Suprapubic skin (tissue), 4 donors: ENCODE results near the gene LAMA5. TPM values are rescaled to one million over a fixed set of nuclear protein-coding genes. Genes with fewer than 3 reads are reported as not detected.

Experiments used
- DNase-seq, 2 donors: peaks; one replicate each; pipeline ENCODE4 v3.0.0-alpha.2; 2019; ENCODE audit warnings: low spot score in 2 of 2
- H3K27ac ChIP-seq: fragments of 200-600 bp; sonication (generic); one replicate; pipeline ENCODE4 v1.5.1; 2019
- H3K27me3 ChIP-seq: fragments of 200-600 bp; sonication (generic); one replicate; pipeline ENCODE4 v1.5.1; 2019
- H3K36me3 ChIP-seq: fragments of 200-600 bp; sonication (generic); one replicate; pipeline ENCODE4 v1.5.1; 2019
- H3K4me1 ChIP-seq: fragments of 200-600 bp; sonication (generic); one replicate; pipeline ENCODE4 v1.5.1; 2019
- H3K4me3 ChIP-seq: fragments of 200-600 bp; sonication (generic); one replicate; pipeline ENCODE4 v1.5.1; 2019; ENCODE audit warnings: mild to moderate bottlenecking
- H3K9me3 ChIP-seq: fragments of 200-600 bp; sonication (generic); one replicate; pipeline ENCODE4 v1.5.1; 2019
- EP300 ChIP-seq: sonication (generic); formaldehyde crosslinking; IDR thresholded peaks from one replicate; pipeline ENCODE4 v1.6.1; 2017; ENCODE audit warnings: antibody characterized with exemption
- POLR2A ChIP-seq, 2 donors: fragments of 450-650 bp; IDR thresholded peaks; one replicate each; pipeline ENCODE4 v1.6.1; 2017; ENCODE audit warnings: antibody characterized with exemption in 2 of 2, mild to moderate bottlenecking in 2 of 2, moderate library complexity in 2 of 2
- POLR2AphosphoS5 ChIP-seq, 3 donors: sonication (generic); formaldehyde crosslinking; IDR thresholded peaks; one replicate each; pipeline ENCODE4 v1.6.1; 2017; ENCODE audit warnings: antibody characterized with exemption in 3 of 3
- WGBS: methylation state at CpG from one replicate; pipeline ENCODE4 v1.1.5; 2018; 5-methylcytosine and 5-hydroxymethylcytosine counted together
- total RNA-seq, 4 donors: library from RNA; depleted of rRNA; stranded (reverse); fragments of >200 nt; gene quantifications; one replicate each; pipeline ENCODE4 v1.1.0, GENCODE V29; 2016
- TF ChIP-seq, protein P1 (sequence below), 2 donors: fragments of 200-600 bp in 1 of 2; fragments of 450-650 bp in 1 of 2; sonication (generic) in 1 of 2; IDR thresholded peaks; one replicate each; pipeline ENCODE4 v1.5.1; 2016 to 2019; ENCODE audit warnings: antibody characterized with exemption in 2 of 2, mild to moderate bottlenecking in 1 of 2, moderate library complexity in 1 of 2

LAMA5 gene
- total RNA-seq, 4 donors from 2014 or later = 200 to 623 (median 316) TPM

DNA sequence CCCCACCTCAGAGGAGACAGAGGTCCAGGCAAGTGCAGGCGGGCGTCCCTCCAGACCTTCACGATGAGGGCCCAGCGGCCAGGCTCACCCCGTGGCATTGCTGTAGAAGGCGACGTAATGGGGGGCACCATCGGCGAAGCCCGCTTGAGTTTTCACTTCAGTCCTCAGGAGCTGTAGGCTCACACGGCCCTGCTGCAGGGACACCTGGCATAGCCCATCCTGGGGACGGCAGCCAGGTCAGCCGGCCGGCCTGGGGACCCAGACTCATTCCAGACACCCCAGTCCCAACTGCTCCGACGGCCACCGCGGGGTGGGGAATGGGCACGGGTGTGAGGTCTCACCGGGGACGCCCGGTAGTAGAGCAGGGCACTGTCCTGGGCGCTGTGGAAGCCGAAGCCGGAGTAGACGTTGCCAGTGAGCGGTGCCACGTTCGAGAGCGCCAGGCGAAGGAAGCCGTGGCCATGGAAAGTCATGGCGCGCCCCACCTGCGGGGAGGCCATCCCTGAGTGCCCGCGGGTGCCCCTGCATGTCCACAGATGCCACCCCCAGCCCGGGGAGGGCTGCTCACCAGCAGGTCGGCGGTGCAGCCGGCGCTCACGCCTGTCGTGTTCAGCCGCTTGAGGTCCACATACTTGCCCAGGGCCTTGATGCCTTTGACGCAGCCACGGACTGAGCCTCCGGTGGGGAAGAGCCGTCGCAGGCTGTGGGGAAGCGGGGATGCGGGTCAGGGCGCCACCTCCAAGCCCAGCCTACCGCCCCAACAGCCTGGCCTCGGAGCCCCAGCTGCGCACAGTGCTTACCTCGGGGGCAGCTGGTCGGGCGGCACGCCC, 55.1 kb downstream of the LAMA5 start:
- Histone ChIP-seq H3K36me3 (peaks cover 92% of the 10 kb centered on the region), H3K4me3 (no peak overlapping the region), H3K4me1 (peaks cover 22% of the 10 kb centered on the region), H3K27me3 (no peaks in the 10 kb centered on the region), H3K27ac (no peak overlapping the region), H3K9me3 (no peaks in the 10 kb centered on the region)
- 93% methylated on average over 26 of the region's 60 CpGs for WGBS
- DNase-seq = no peak
- TF ChIP-seq, protein P1, sequence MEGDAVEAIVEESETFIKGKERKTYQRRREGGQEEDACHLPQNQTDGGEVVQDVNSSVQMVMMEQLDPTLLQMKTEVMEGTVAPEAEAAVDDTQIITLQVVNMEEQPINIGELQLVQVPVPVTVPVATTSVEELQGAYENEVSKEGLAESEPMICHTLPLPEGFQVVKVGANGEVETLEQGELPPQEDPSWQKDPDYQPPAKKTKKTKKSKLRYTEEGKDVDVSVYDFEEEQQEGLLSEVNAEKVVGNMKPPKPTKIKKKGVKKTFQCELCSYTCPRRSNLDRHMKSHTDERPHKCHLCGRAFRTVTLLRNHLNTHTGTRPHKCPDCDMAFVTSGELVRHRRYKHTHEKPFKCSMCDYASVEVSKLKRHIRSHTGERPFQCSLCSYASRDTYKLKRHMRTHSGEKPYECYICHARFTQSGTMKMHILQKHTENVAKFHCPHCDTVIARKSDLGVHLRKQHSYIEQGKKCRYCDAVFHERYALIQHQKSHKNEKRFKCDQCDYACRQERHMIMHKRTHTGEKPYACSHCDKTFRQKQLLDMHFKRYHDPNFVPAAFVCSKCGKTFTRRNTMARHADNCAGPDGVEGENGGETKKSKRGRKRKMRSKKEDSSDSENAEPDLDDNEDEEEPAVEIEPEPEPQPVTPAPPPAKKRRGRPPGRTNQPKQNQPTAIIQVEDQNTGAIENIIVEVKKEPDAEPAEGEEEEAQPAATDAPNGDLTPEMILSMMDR (IDR thresholded peaks at IDR 0.05) = no peak
- no peak for TF ChIP-seq EP300

DNA sequence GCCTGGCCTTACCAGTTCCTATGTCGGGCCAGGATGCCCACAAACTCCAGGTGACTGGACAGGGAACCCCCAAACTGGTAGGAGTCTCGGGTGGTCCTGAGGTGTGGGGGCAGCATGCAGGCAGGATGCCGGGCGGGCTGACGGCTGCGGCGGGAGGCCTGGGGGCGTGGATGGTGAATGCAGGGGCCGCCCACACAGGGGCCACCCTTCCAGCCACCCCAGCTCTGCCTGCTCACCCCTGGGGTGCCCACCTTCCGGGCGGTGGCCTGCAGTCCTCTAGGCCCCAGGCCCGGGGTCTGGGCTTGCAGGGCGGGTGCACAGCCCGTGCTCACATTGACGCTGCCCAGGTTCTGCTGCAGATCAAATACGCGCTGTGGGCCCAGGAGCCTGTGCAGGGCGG, 56.0 kb downstream of the LAMA5 start:
- peaks cover 24% of the 10 kb centered on the region for H3K4me1 ChIP-seq
- H3K9me3 ChIP-seq = no peaks in the 10 kb centered on the region
- TF ChIP-seq POLR2A (IDR thresholded peaks at IDR 0.05) = no peak
- no peak for TF ChIP-seq EP300
- no peak for TF ChIP-seq POLR2AphosphoS5 (IDR thresholded peaks at IDR 0.05)
- TF ChIP-seq, protein P1 (IDR thresholded peaks at IDR 0.05) = no peak
- H3K27me3 ChIP-seq = no peaks in the 10 kb centered on the region
- H3K27ac ChIP-seq = no peak overlapping the region
- H3K4me3 ChIP-seq = no peak overlapping the region
- peaks cover 91% of the 10 kb centered on the region for H3K36me3 ChIP-seq
- WGBS = 69% methylated on average over 2 of the region's 18 CpGs
- DNase-seq = no peak

DNA sequence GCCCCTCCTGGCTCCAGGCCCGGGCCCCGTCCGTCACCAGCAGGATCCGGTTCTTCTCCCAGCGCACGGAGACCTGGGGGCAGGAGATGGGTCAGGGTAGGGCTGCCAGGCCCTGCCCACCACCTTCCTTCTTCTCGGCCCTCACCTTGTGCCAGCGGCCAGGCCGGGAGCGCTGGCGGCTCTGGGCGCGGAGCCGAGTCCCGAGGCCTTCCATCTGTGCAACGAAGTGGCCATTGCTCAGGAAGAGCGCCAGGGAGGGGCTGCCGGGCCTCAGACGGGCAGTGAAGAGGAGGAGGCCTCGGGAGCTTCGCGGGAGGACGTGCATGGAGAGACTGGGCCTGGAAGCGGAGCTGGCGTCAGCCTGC, 56.4 kb downstream of the LAMA5 start:
- Histone ChIP-seq H3K27ac (no peak overlapping the region), H3K27me3 (no peaks in the 10 kb centered on the region), H3K36me3 (peaks cover 87% of the 10 kb centered on the region), H3K9me3 (no peaks in the 10 kb centered on the region), H3K4me3 (no peak overlapping the region), H3K4me1 (peaks cover 28% of the 10 kb centered on the region)
- DNase-seq = no peak
- TF ChIP-seq POLR2A (IDR thresholded peaks at IDR 0.05) = no peak
- TF ChIP-seq EP300 = no peak
- TF ChIP-seq, protein P1 (IDR thresholded peaks at IDR 0.05) = no peak
- no peak for TF ChIP-seq POLR2AphosphoS5 (IDR thresholded peaks at IDR 0.05)
- WGBS = 75% methylated on average over 20 of the region's 25 CpGs

DNA sequence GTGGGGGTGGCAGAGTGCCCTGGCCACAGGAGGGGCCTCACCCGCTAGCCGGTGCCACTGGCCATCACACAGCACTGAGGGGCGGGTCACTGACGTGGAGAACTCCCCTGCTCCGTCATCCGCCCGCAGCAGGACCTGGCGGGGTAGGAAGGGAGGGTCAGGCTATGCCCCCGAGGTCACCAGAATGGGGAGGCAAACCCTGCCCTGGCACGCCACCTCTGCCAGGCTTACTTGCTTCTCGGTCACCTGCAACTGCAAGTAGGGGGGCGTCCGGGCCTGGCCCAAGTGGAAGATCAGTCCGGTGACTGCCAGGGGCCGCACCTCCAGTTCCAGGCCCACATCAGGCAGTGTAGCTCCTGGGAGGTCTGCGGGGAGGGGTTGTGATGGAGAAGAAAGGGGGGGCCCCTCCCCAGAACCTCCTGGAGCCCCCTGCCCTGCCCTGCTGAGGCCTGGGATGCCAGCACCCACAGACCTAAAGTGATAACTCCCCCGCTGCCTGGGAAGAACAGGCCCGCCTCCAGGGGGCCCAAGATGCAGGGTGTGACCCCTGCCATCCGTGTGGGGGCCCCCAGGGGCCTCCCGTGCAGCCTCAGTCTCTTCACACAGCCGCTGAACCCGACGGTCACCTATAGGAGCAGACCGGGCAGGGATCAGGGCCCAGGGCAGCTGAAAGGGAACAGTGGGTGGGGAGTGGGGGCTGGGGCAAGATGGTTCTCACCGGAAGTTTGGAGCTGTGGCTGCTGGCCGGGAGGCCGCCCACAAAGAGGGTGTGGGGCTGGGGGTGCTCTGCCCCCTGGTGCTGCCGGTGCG, 57.0 kb downstream of the LAMA5 start:
- no peak overlapping the region for H3K4me3 ChIP-seq
- no peak overlapping the region for H3K27ac ChIP-seq
- peaks cover 81% of the 10 kb centered on the region for H3K36me3 ChIP-seq
- no peaks in the 10 kb centered on the region for H3K9me3 ChIP-seq
- H3K4me1 ChIP-seq = peaks cover 34% of the 10 kb centered on the region
- H3K27me3 ChIP-seq = no peaks in the 10 kb centered on the region
- TF ChIP-seq POLR2AphosphoS5 (IDR thresholded peaks at IDR 0.05) (no peak), POLR2A (IDR thresholded peaks at IDR 0.05) (no peak), EP300 (no peak)
- TF ChIP-seq, protein P1 (IDR thresholded peaks at IDR 0.05) = no peak
- WGBS = 67% methylated on average over 8 of the region's 29 CpGs
- no peak for DNase-seq
